K562 (cell line): ENCODE results near the gene UFL1. TPM values are rescaled to one million over a fixed set of nuclear protein-coding genes. Genes with fewer than 3 reads are reported as not detected.

Source experiments
- ATAC-seq: fragments of 200-7000 bp; cut with Tn5 transposase; 3 replicates; pipeline ENCODE4 v1.9.1; 2020; ENCODE audit warnings: moderate library complexity
- BruUV-seq: library from RNA; stranded (reverse); fragments of 400-500 nt; replicated peaks from 2 replicates; lab custom pipeline; 2021; lab: Mats Ljungman, UMichigan
- CTCF ChIA-PET: fragments of 300-600 bp; formaldehyde crosslinking; extraction: SDS; loops from one replicate; lab custom pipeline; 2021; ENCODE audit warnings: low intra/inter-chr PET ratio; lab: Yijun Ruan, JAX
- POLR2A ChIA-PET: fragments of 300-600, 350-650 bp; sonication (Branson Sonifier 250); formaldehyde crosslinking; extraction: SDS; loops from one replicate; lab custom pipeline; 2021; ENCODE audit warnings: antibody characterized with exemption, inconsistent platforms; lab: Yijun Ruan, JAX
- DNase-seq, 4 experiments: peaks; one replicate each; pipeline versions ENCODE4 v3.0.0 to v3.0.0-alpha.2; 2011 to 2018; ENCODE audit warnings: low spot score in 3 of 4, mixed read lengths in 3 of 4; ENCODE audit errors: extremely low read depth in 1 of 4
- FAIRE-seq: peaks from 2 replicates; lab custom pipeline; 2011; peaks lifted over from hg19 to GRCh38; lab: Jason Lieb, UNC
- H2AFZ ChIP-seq: 2 replicates; pipeline ENCODE4 v1.6.0; 2011; ENCODE audit warnings: low read depth, low read length, control low read depth, inconsistent platforms
- H3K27ac ChIP-seq: fragments of 200-600 bp; 3 replicates; pipeline ENCODE4 v1.8.0; 2011; ENCODE audit warnings: low read depth, mild to moderate bottlenecking, control low read depth, inconsistent platforms, low read length, moderate library complexity, mixed read lengths; ENCODE audit errors: extremely low read depth
- H3K27me3 ChIP-seq, 2 experiments: fragments of 300-600 bp in 1 of 2; 2 replicates in 1 of 2; 3 replicates in 1 of 2; pipeline versions ENCODE4 v1.6.0 to v1.8.0; 2011; ENCODE audit warnings: inconsistent platforms in 2 of 2, low read length in 2 of 2, mild to moderate bottlenecking in 1 of 2, mixed read lengths in 1 of 2, moderate library complexity in 1 of 2; ENCODE audit not compliant: control insufficient read depth in 2 of 2, insufficient read depth in 2 of 2
- H3K36me3 ChIP-seq: fragments of 300-600 bp; 3 replicates; pipeline ENCODE4 v1.8.0; 2011; ENCODE audit warnings: mild to moderate bottlenecking, low read length, inconsistent platforms; ENCODE audit not compliant: control insufficient read depth, insufficient read depth
- H3K4me1 ChIP-seq, 2 experiments: fragments of 200-600 bp in 1 of 2; replicated peaks in 1 of 2; 2 replicates in 1 of 2; 3 replicates in 1 of 2; pipeline versions ENCODE4 v1.5.1 to v1.8.0; 2011; ENCODE audit warnings: inconsistent platforms in 2 of 2, low read length in 2 of 2, mild to moderate bottlenecking in 1 of 2, mixed read lengths in 1 of 2, moderate library complexity in 1 of 2; ENCODE audit not compliant: control insufficient read depth in 2 of 2, insufficient read depth in 2 of 2
- H3K4me2 ChIP-seq: 2 replicates; pipeline ENCODE4 v1.6.1; 2011; ENCODE audit warnings: low read length, control low read depth, inconsistent platforms, mixed read lengths; ENCODE audit not compliant: insufficient read depth
- H3K4me3 ChIP-seq: fragments of 200-600 bp; sonication (generic), shearing (Covaris generic); 2 replicates; pipeline ENCODE4 v1.5.1; 2016; ENCODE audit warnings: control low read depth, inconsistent platforms
- H3K79me2 ChIP-seq: fragments of 200-600 bp; 3 replicates; pipeline ENCODE4 v1.8.0; 2011; ENCODE audit warnings: low read length, inconsistent platforms; ENCODE audit not compliant: control insufficient read depth, insufficient read depth
- H3K9ac ChIP-seq, 2 experiments: 2 replicates each; pipeline versions ENCODE4 v1.6.0 to v1.6.1; 2011; ENCODE audit warnings: low read depth in 2 of 2, low read length in 2 of 2, control low read depth in 1 of 2, inconsistent platforms in 1 of 2, mild to moderate bottlenecking in 1 of 2, mixed read lengths in 1 of 2; ENCODE audit not compliant: insufficient read depth in 1 of 2
- H3K9me1 ChIP-seq: one replicate; pipeline ENCODE4 v1.6.0; 2011; ENCODE audit warnings: inconsistent platforms, mild to moderate bottlenecking, low read length, moderate library complexity; ENCODE audit not compliant: control insufficient read depth, insufficient read depth
- H3K9me3 ChIP-seq: replicated peaks from 2 replicates; pipeline ENCODE4 v1.5.1; 2011; ENCODE audit warnings: low read depth, low read length, inconsistent platforms; ENCODE audit not compliant: control insufficient read depth, insufficient read depth
- H4K20me1 ChIP-seq: replicated peaks from 2 replicates; pipeline ENCODE4 v1.6.1; 2011; ENCODE audit warnings: low read length, inconsistent platforms, mixed read lengths; ENCODE audit not compliant: control insufficient read depth, insufficient read depth
- HMG20A ChIP-seq: fragments of 450-650 bp; formaldehyde crosslinking; conservative IDR thresholded peaks from 2 replicates; pipeline ENCODE4 v1.4.0; 2020; ENCODE audit warnings: mild to moderate bottlenecking, mixed read lengths
- HNRNPK ChIP-seq: fragments of 200-400 bp; formaldehyde crosslinking; IDR thresholded peaks from one replicate; pipeline ENCODE4 v1.6.1; 2018; ENCODE audit warnings: mild to moderate bottlenecking, low read depth, low read length; ENCODE audit not compliant: poor library complexity, severe bottlenecking
- NCOA6 ChIP-seq: fragments of 450-650 bp; IDR thresholded peaks from 2 replicates; pipeline ENCODE4 v1.6.1; 2017; ENCODE audit warnings: mild to moderate bottlenecking
- PCBP2 ChIP-seq: fragments of 200-400 bp; formaldehyde crosslinking; IDR thresholded peaks from 2 replicates; pipeline ENCODE4 v1.6.1; 2018; ENCODE audit warnings: low read length, low read depth, mild to moderate bottlenecking, moderate library complexity; ENCODE audit not compliant: poor library complexity, severe bottlenecking
- ZNF431 ChIP-seq: sonication (generic); formaldehyde crosslinking; IDR thresholded peaks from 2 replicates; pipeline ENCODE4 v1.8.0; 2022; ENCODE audit warnings: mild to moderate bottlenecking, missing genetic modification reagents
- WGBS: fragments of 100-300 bp; shearing (Covaris generic); methylation state at CpG from one replicate; pipeline ENCODE4 v1.1.6; 2016; ENCODE audit warnings: low coverage, mixed read lengths; ENCODE audit not compliant: insufficient coverage; ENCODE audit errors: missing lambda C conversion rate; 5-methylcytosine and 5-hydroxymethylcytosine counted together
- in situ Hi-C: fragments of 300-500 bp; cut with MboI; formaldehyde crosslinking; loops from 4 replicates; pipeline ENCODE4 v1.15.0; 2018; ENCODE audit warnings: inconsistent platforms, mixed read lengths
- intact Hi-C: fragments of 100-400 bp; cut with micrococcal nuclease; formaldehyde crosslinking; loops from 2 replicates; pipeline ENCODE4 v1.14.2; 2022
- polyA plus RNA-seq, 8 experiments: library from polyadenylated mRNA; depleted of rRNA in 4 of 8; stranded (reverse) in 5 of 8; unstranded in 3 of 8; fragments of >200 nt; fragmentation: Nextera tagmentation in 2 of 8; fragmentation: Illumina TruSeq in 1 of 8; extraction: Ambion mirVana in 2 of 8; extraction: Trizol in 1 of 8; gene quantifications; 2 replicates each; pipeline versions ENCODE4 v1.2.1 to v1.2.3, GENCODE V29; 2011 to 2014; ENCODE audit warnings: inconsistent platforms in 1 of 8, missing spikeins in 1 of 8
- total RNA-seq, 7 experiments: library from RNA; depleted of rRNA in 6 of 7; stranded (reverse); fragments of >200 nt in 6 of 7; fragmentation: Illumina TruSeq in 2 of 7; extraction: Trizol in 2 of 7; gene quantifications; 2 replicates each; pipeline versions ENCODE4 v1.2.1 to v1.2.3, GENCODE V29; 2011 to 2021; ENCODE audit warnings: low replicate concordance in 1 of 7
- TF ChIP-seq, protein P1 (sequence below): sonication (generic); formaldehyde crosslinking; IDR thresholded peaks from 2 replicates; pipeline ENCODE4 v1.8.0; 2022; ENCODE audit warnings: missing genetic modification reagents, mild to moderate bottlenecking, borderline replicate concordance

UFL1 gene
- total and polyA plus RNA-seq, 9 of the 15 experiments (the other 6 are each of a cell fraction or from before 2014, with no cell fraction given), result 10.9 to 23.1 (median 18.3) TPM

DNA sequence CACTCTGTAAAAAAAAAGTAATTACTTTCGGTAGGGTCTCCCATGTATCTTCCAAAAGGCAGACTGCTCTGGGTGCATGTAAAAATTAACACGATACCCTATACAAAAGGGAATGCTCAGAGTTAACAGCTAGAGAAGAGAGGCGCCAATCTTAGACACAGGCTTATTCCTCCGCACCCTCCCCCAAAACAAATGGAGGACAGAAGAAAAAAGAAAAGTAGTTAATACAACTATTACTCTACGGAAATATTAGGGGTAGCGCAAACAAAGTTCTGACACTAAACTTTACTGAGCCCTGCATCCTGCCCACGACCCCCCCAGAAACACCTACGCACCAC is 331 bp upstream of the UFL1 start:
- peaks cover 40% of the 10 kb centered on the region for H3K79me2 ChIP-seq
- CTCF ChIA-PET, result no interaction called here
- peak overlapping the region; percentile 87 for H3K4me3 ChIP-seq
- peak overlapping the region; percentile 92 for H2AFZ ChIP-seq
- no peaks in the 10 kb centered on the region for H3K27me3 ChIP-seq
- H3K4me1 ChIP-seq, result peaks cover 2 to 3% of the 10 kb centered on the region in 2 experiments; a peak in 3 of 5 replicates
- peak overlapping the region; percentile 97 for H3K27ac ChIP-seq
- H3K4me2 ChIP-seq, result peak overlapping the region; percentile 90
- no TSS peak for BruUV-seq
- TF ChIP-seq, protein P1, sequence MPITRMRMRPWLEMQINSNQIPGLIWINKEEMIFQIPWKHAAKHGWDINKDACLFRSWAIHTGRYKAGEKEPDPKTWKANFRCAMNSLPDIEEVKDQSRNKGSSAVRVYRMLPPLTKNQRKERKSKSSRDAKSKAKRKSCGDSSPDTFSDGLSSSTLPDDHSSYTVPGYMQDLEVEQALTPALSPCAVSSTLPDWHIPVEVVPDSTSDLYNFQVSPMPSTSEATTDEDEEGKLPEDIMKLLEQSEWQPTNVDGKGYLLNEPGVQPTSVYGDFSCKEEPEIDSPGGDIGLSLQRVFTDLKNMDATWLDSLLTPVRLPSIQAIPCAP (CRISPR knock-in tag), result no peak
- TF ChIP-seq PCBP2 (no peak), NCOA6 (0 out of 2 replicates have a peak, but pooled peaks have one; percentile 28), HNRNPK (no peak), HMG20A (CRISPR knock-in tag) (no peak), ZNF431 (CRISPR knock-in tag) (no peak)
- in situ Hi-C loops (no loop called here), intact Hi-C loops (loop anchor here (5.0 to 10.0 kb wide), 3 partner anchors 376 to 1004 kb away; partner anchors contain the start of genes KLHL32 and NDUFAF4)
- FAIRE-seq (no peak), DNase-seq (no peak), ATAC-seq (peak; percentile 29)
- no peaks in the 10 kb centered on the region for H3K9me1 ChIP-seq
- peaks cover 16% of the 10 kb centered on the region; the same call in 1 of the 3 replicates for H3K36me3 ChIP-seq
- WGBS, result 0% methylated on average over 8 of the region's 8 CpGs
- H3K9ac ChIP-seq, result peak overlapping the region; percentile 91 to 92
- H3K9me3 ChIP-seq, result no peaks in the 10 kb centered on the region
- H4K20me1 ChIP-seq, result no peaks in the 10 kb centered on the region
- POLR2A ChIA-PET, result interaction anchor here (0.8 to 1.5 kb wide), 2 partner anchors 9 to 61 kb away, joined by 3 to 7 read pairs; no protein-coding TSS in a partner anchor
